Esophagus squamous epithelium (tissue), 4 donors: Measurements from ENCODE around the gene WDR54.

ENCODE experiments used
- CTCF ChIP-seq, 6 experiments: fragments of 450-650 bp in 4 of 6; fragments of 200-600 bp in 2 of 6; sonication (generic) in 2 of 6; IDR thresholded peaks; one replicate each; pipeline ENCODE4 v1.5.1; 2016 to 2019; ENCODE audit warnings: antibody characterized with exemption in 6 of 6, mild to moderate bottlenecking in 4 of 6, moderate library complexity in 4 of 6
- POLR2A ChIP-seq, 4 donors: fragments of 450-650 bp; IDR thresholded peaks; one replicate each; pipeline ENCODE4 v1.6.1; 2017; ENCODE audit warnings: antibody characterized with exemption in 4 of 4, mild to moderate bottlenecking in 4 of 4, moderate library complexity in 3 of 4

- TF ChIP-seq CTCF (IDR thresholded peaks at IDR 0.05), result peak in 5 of 6 experiments; percentile 18 to 56 (median 37)
- TF ChIP-seq POLR2A (IDR thresholded peaks at IDR 0.05), result no peak
Observed at GRCh38 chr2:74399785-74400184, 21.7 kb upstream of the WDR54 start.
